NCI-H524 (cell line): ENCODE results near the gene MAG.

Source experiments
- DNase-seq, 2 experiments: peaks; one replicate each; lab custom pipeline; 2025; lab: John Stamatoyannopoulos, UW

MAG gene, protein sequence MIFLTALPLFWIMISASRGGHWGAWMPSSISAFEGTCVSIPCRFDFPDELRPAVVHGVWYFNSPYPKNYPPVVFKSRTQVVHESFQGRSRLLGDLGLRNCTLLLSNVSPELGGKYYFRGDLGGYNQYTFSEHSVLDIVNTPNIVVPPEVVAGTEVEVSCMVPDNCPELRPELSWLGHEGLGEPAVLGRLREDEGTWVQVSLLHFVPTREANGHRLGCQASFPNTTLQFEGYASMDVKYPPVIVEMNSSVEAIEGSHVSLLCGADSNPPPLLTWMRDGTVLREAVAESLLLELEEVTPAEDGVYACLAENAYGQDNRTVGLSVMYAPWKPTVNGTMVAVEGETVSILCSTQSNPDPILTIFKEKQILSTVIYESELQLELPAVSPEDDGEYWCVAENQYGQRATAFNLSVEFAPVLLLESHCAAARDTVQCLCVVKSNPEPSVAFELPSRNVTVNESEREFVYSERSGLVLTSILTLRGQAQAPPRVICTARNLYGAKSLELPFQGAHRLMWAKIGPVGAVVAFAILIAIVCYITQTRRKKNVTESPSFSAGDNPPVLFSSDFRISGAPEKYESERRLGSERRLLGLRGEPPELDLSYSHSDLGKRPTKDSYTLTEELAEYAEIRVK

DNA sequence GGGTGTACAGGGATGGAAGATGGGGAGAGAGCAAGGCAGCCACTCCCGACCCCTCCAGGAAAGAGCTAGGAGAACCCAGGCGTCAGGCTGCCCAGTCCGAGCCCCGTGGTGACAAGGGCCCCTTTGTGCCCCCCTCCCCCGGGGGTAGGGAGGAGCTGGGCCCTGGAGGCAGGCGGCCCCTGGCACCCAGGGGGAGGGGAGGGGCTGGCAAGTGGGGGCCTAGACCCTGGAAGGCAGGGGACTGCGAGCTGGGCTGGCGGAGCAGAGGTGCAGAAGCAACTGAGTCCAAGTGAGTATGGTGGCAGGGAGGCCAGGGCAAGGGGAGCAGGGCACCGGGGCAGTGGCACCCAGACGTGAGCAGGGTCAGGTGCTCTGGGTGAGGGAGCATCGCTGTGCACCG, at the start of gene MAG:
Gene MAG (plus strand): TSS at position 246 of the 400 bp plus-strand sequence. CDS start 3,248 bp downstream, outside the sequence.
- DNase-seq = no peak

DNA sequence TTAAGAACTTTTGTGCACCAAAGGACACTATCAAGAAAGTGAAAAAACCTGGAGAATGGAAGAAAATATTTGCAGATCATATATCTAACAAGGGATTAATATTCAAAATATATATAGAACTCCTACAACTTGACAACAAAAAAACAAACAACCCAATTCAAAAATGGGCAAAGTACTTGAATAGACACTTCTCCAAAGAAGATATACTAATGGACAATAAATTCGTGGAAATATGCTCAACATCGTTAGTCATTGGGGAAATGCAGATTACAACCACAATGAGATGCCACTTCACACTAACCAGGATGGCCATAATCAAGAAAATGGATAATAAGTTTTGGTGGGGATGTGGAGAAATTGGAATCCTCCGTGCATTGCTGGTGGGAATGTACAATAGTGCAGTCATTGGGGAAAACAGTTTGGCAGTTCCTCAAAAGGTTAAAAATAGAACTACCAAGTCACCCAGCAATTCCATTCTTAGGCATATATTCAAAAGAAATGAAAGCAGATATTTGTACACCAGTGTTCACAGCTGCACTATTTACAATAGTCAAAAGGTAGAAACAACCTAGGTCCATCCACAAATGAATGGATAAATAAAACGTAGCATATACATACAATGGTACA, 45.4 kb upstream of the MAG start:
- no peak for DNase-seq

DNA sequence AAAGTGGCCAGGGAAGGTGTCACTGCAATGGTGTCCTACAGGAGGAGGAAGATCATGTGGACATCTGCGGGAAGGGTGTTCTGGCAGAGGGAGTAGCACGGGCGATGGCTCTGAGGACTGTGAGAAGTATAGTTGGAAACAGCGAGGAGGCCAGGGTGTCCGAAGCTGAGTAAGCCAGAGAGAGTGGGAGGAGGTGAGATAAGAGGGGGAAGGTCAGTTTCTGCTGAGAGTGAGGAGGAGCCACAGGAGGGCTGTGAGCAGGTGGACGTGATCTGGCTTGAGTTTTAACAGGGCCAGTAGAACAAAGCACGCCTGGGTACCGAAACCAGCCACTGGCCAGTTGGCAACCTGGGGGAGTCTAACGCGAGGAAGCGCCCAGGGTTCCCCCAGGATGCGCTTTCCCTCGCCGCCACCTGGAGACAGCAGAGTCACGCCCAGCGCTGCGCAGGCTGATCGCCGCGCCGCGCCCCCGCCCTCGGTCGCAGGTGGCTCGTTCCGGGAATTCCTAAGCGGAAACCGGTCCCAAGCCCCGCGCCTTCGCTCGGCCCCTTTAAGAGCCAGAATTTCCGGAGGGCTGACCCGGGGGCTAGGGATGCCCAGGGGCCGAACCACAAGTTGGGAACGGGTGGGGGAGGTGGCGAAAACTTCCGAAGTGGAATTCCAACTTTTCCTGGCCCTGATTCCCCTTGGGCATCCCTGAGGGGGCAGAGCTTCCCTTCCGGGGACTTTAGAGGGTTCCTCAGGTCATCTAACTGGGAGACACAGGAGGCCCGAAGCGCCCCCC, 44.2 kb upstream of the MAG start:
- DNase-seq = peak in 1 of 2 experiments; percentile 20

DNA sequence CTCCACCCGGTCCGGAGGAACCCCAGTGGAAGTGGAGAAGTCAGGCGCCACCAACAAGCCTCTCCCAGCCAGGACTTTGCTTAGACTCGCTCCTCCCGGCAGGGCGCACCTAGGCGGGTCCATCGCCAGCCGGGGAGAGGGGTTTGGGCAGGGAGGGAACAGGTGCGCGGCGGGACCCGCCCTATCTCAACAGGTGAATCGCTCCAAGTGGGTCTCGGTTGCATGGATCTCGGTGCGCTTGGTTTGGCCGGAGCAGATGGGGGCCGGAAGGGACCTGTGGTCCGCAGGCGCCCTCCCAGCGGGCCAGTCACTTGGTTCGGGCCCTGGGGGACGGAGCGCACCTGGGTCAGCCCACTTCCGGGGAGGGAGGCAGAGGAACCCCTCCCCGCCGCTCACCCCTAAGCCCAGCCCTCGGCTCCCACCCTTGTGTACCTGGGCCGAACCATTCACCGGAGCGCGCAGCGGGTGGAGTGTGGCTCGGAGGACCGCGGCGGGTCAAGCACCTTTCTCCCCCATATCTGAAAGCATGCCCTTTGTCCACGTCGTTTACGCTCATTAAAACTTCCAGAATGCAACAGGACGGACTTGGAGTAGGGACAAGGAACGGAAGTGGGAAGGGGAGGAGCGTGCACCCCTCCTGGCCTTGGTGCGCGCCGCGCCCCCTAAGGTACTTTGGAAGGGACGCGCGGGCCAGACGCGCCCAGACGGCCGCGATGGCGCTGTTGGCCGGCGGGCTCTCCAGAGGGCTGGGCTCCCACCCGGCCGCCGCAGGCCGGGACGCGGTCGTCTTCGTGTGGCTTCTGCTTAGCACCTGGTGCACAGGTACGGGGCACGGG, 43.4 kb upstream of the MAG start, which contains the start of gene LSR:
Gene LSR (plus strand): TSS at position 693 of the 836 bp plus-strand sequence. CDS start 21 bp downstream, at position 714.
- DNase-seq = no peak

DNA sequence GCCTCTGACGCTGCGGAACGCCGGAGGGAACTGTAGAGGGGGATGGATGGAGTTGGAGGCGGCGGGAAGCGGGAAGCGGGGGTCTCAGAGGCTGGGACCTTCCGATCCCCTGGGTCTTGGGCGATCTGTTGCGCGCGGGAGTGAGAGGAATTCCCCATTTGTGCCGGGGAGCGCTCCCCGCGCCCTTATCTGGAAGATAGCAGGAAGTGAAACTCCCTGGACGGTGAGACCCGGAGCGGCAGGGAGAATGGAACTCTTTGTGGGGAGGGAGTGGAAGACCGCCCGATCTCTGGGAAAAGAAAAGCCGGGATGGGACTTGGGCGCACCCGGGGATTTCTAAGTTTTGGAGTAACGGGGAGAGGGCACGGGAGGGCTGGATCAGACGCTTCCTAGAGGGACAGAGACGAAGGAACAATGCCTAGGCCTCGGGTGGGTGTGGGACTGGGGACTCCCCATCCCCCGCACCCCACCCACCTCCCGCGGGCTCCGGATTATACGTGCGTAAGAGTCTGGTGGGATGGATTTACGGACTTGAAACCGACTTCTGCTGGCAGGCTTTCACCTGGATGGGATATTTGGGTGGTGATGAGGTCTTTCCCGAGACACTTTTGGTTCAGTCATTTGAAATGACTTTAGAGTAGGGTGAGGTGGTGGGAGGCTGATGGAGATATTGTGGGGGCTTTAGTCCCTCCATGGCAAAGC, 42.7 kb upstream of the MAG start:
- no peak for DNase-seq

DNA sequence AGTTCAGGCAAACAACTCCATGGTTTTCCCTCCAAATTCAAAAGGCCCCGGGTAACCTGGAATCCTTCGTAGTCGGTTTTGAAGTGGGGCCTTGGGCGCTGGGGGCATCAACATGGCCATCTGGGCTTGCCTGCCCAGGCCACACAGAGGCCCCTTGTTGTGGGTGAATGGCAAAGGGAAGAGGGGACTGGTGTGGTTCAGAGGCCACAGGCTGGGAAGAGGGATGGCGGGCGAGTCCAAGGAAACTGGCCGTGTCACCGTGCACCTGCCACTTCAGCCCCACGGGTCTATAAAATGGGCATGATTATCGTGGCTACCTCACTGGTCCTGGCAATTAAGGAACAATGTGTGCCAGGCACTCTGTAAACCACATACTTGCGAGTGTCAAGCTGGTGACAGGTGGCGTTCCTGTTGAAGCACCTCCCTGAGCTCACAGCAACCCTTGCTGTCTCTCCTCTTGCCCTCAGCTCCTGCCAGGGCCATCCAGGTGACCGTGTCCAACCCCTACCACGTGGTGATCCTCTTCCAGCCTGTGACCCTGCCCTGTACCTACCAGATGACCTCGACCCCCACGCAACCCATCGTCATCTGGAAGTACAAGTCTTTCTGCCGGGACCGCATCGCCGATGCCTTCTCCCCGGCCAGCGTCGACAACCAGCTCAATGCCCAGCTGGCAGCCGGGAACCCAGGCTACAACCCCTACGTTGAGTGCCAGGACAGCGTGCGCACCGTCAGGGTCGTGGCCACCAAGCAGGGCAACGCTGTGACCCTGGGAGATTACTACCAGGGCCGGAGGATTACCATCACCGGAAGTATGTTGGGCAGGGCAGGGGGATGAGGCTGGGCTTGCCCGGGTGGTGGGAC, 41.9 kb upstream of the MAG start:
- peak in 1 of 2 experiments; percentile 12 for DNase-seq

DNA sequence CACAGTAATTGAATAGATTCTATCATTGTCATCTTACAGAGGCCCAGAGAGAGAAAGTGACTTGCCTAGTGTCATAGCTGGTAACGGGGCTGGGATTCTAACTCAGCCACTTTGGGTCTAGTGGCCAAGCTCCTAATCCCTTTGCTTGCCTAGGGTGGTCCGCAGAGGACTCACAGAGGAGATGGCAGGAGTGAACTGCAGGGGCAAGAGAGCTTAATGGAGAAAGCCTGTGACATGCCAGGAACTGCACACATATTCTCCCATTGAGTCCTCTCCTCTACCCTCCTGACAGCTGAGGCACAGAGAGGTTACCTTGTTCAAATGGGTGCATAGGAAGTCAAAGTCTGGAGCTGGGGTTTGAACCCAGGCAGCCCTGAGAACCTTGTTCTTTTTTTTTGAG, 40.5 kb upstream of the MAG start:
- DNase-seq = no peak

DNA sequence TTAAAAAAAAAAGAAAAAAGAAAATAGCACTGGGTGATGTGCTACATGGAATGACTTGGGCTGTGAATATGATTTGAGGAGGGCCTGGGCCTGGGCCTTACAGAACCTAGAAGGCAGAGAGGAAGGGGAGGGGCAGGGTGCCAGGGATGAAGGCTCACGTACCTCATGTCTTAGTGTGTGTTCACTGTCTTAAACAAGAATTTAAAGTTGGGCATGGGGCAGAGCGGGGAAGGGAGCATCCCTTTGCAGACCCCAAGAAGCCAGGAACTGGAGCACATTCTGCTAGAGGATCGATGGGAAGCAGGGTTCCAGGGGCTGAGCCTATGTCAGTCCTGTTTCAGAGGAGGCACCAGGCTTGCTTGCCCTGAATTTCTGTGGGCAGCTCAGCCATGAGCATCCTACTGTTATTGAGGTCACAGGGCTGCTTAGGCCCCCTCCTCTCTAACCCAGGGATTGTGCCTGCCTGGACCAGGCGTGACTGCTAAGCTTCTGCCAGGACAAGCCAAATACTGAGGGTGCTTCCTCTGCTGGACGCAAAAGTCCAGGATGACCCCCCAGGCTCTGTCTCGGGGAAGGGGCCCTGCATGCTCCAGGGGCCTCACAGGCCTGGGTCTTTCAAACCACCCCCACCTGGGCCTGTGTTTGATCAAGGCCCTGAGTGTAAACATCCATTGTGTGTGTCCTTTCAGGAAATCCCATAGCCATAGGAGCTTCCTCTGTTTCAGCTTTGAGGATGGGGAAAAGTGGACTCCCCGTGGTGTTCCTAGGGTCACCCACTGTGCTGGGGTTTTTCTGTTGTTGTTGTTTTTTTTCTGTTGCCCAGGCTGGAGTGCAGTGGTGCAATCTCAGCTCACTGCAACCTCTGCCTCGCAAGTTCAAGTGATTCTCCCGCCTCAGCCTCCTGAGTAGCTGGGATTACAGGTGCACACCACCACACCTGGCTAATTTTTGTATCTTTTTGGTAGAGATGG, 38.4 kb upstream of the MAG start:
- DNase-seq = no peak

DNA sequence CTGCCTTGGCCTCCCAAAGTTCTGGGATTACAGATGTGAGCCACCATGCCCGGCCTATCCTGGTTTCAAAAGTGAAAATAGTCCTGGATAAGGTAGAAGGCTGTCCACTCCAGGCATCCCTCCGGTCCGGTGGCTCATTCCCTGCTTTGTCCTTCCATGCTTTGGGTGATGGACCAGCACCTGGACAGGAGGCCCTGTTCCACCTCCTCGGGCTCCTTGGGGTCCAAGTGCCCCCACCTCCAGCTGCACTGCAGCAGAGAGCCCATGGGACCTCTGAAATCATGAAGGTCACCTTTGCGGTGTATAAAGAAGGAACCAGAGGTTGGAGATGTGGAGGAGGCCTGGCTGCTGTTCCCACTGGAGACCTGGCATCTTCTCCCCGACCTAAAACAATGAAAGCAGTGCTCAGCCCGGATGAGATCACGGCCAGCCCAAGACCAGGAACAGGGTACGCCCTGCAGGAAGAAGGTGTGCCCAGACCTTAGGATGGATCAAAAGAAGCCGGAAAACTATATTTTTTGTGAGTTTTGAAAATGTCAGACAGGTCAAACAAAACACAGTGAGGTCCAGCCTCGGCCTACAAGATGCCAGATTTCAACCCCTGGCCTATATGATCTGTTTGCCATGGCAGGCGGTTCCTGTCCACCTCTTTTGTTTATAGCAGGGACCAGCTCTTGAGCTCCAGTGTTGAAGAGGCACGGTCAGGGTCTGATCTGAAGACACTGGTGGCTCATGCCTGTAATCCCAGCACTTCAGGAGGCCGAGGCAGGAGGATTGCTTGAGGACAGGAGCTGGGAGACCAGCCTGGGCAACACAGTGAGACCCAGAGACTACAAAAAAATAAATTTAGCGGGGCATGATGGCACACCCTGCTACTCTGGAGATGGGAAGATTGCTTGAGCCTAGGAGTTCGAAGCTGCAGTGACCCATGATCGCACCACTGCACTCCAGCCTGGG, 37.3 kb upstream of the MAG start:
- DNase-seq = no peak

DNA sequence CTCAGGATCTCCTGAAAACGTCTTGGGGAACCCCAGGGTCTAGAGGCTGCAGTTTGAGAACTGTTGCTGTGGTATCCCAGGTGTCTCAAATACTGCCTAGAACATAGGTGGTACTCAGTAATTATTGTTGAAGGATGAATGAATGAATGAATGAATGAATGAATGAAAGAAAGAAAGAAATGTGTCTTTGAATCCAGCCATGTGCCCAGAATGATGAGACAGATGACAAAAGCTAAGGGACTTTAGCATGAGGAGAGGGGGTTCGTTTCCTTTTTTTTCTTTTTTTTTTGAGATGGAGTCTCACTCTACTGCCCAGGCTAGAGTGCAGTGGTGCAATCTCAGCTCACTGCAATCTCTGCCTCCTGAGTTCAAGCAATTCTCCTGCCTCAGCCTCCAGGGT, 35.4 kb upstream of the MAG start:
- no peak for DNase-seq

DNA sequence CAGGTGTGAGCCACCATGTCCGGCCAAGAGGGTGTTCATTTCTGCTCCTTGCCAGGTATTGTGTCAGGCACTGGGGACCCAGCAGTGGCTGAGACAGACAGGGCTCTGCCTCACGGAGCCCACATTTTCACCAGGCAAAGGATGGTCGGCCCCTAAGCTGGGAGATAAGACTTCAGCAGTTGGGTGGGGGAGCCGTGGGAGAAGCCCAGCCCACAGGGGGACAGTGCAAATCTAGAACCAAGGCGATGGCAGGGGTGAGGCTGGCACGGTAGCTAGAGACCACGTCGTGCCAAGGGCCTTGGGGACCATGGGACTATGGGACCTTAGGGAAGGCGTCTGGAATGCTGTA, 34.9 kb upstream of the MAG start:
- no peak for DNase-seq

DNA sequence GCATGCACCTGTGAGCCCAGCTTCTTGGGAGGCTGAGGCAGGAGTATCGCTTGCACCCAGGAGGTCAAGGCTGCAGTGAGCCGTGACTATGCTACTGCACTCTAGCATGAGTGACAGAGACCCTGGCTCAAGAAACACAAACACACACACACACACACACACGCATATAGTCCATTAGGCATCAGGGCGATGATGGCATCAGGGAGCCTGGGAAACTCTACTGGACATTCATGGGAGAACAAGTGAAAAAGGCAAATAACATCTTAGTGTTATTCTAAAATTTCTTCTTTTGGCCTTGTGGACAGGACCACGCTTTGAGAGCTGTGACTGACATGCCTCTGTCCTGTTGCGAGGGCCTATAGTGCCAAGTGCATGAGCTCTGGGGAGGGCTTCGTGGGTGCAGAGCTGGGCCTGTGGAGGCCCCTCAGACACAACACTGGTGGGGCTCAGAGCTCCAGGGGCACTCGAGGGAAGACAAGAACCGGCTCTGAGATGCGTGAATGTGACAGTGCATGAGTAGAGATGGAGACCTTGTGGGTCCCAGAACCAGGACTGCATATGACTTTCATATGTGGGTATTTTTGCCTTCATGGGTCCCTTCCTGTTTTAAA, 31.2 kb upstream of the MAG start:
- no peak for DNase-seq

DNA sequence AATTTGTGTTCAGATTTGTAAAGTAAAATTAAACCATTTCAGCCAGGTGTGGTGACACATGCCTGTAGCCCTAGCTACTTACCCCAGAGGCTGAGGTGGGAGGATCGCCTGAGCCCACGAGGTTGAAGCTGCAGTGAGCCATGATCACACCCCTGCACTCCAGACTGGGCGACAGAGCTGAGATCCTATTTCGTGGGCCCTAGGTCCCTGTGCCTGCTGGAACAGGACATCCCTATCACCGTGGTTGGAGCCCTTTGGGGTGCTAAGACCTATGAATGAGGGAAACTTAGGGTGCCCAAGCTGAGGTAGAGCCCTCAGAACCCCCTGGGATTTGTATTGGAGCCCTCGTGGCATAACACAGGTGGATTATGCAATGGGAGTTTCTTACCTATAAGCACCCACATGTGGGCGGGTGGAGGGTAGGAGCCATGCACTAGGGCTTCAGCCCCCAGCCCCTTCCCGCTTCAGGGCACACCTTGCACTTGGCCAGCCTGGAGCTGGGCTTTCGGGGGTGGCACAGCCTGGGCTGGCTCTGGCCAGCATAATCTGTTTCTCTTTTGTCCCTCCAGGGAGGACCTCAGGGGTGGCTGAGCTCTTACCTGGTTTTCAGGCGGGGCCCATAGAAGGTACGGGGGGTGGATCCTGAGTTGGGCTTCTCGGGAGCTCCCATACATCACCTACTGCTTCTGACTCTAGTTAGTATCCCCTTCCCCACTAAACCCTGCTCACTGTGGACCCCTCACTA, 30.4 kb upstream of the MAG start:
- peak in 1 of 2 experiments; percentile 15 for DNase-seq

DNA sequence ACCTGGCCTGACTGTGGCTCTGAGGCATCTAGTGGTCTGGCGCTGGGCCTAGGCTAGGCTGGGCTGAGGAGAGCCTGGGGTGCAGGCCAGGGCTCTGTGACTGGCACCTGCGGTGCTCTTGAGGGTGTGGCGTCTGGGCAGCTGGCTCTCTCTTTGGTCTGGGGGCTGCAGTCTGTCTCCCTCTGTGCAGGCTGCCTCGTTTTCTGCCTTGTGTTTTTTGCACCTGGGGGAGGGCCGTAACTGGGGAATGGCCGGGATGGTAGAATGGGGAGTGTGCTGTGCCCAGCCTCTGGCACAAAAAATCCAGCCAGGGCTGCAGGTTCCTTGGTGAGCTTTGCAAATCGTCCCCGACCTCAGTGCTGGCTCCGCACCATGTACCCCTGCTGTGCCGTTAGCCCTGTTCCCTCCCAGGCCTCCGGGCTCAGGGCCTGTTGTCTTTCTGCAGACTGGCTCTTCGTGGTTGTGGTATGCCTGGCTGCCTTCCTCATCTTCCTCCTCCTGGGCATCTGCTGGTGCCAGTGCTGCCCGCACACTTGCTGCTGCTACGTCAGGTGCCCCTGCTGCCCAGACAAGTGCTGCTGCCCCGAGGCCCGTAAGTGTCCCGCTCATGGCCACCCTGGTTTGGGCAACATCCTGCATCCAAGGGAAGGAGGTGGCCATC, 29.7 kb upstream of the MAG start:
- peak in 1 of 2 experiments; percentile 25 for DNase-seq

DNA sequence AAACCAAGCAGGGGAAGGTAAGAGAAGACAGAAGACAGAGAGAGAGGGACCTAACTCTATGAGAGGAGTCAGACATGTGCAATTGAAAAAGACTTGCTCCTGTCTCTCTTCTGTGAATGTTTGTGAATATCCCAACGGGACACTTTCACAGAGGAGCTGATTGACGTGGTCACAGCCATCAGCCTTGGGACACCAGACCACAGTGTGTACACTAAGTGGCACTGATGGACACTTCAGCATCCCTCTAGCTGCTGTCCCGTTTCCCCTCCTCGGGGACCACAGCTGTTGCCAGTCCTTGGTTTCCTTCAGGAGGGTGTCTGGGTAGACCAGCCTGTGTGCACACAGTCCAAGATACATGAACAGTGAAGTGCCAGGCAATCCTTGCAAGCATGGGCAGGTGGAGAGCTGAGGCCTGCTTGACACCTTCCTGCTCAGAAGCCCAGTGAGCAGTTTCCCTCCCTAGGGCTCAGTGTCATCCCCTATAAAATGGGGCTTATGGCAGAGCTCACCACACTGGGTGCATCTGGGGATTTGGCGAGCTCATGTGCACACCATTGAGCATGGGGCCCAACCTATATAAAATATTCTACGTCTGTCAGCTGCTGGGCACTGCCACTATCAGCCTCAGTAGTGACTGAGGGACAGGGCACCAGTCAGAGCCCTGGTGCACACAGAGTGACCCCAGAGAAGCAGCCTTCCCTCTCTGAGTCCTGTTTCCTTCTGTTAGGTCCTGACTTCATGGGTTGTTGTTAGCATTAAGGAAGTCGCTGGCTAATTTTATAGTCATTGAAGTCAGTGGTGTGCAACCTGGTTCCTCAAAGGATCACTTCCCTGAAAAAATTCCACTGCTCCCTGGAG, 27.5 kb upstream of the MAG start:
- DNase-seq = peak in 1 of 2 experiments; percentile 16
